Mesothelial cell of epicardium (in vitro differentiated cells): ENCODE measurements around the gene TTLL11. TPM values are rescaled to one million over a fixed set of nuclear protein-coding genes. Genes with fewer than 3 reads are reported as not detected.

Experiments
- DNase-seq, 2 experiments: peaks; one replicate each; pipeline ENCODE4 v3.0.0; 2021; ENCODE audit warnings: low spot score in 2 of 2; ENCODE audit not compliant: unreplicated experiment in 2 of 2
- H3K27ac Mint-ChIP-seq: 2 replicates; pipeline ENCODE4 v1.8.0; 2021; ENCODE audit warnings: mixed read lengths
- H3K27me3 Mint-ChIP-seq: 2 replicates; pipeline ENCODE4 v1.8.0; 2021; ENCODE audit warnings: low read depth, mixed read lengths
- H3K36me3 Mint-ChIP-seq: 2 replicates; pipeline ENCODE4 v1.8.0; 2021; ENCODE audit warnings: mixed read lengths
- H3K4me1 Mint-ChIP-seq: 2 replicates; pipeline ENCODE4 v1.8.0; 2021; ENCODE audit warnings: mixed read lengths
- H3K4me3 Mint-ChIP-seq: 2 replicates; pipeline ENCODE4 v1.8.0; 2021; ENCODE audit warnings: mild to moderate bottlenecking, moderate library complexity, mixed read lengths
- H3K9me3 Mint-ChIP-seq: 2 replicates; pipeline ENCODE4 v1.8.0; 2021; ENCODE audit warnings: mixed read lengths
- CTCF ChIP-seq: fragments of 200-600 bp; sonication (generic); IDR thresholded peaks from one replicate; pipeline ENCODE4 v1.5.0; 2021; ENCODE audit warnings: antibody characterized with exemption; ENCODE audit not compliant: unreplicated experiment
- total RNA-seq: library from RNA; stranded (reverse); gene quantifications from 3 replicates; pipeline ENCODE4 v1.2.1, GENCODE V29; 2021

Gene TTLL11
- total RNA-seq, 1 donor from 2014 or later: 4.8 TPM

- DNase-seq: no peak
- Mint-ChIP-seq H3K27ac (no peak overlapping the region), H3K4me1 (peaks cover 16% of the 10 kb centered on the region), H3K27me3 (peaks cover 8% of the 10 kb centered on the region), H3K4me3 (no peak overlapping the region), H3K9me3 (no peaks in the 10 kb centered on the region), H3K36me3 (no peaks in the 10 kb centered on the region)
- TF ChIP-seq CTCF: no peak
These were observed 179.0 kb downstream of the TTLL11 start for GRCh38 chr9:121914017-121914595.

DNA sequence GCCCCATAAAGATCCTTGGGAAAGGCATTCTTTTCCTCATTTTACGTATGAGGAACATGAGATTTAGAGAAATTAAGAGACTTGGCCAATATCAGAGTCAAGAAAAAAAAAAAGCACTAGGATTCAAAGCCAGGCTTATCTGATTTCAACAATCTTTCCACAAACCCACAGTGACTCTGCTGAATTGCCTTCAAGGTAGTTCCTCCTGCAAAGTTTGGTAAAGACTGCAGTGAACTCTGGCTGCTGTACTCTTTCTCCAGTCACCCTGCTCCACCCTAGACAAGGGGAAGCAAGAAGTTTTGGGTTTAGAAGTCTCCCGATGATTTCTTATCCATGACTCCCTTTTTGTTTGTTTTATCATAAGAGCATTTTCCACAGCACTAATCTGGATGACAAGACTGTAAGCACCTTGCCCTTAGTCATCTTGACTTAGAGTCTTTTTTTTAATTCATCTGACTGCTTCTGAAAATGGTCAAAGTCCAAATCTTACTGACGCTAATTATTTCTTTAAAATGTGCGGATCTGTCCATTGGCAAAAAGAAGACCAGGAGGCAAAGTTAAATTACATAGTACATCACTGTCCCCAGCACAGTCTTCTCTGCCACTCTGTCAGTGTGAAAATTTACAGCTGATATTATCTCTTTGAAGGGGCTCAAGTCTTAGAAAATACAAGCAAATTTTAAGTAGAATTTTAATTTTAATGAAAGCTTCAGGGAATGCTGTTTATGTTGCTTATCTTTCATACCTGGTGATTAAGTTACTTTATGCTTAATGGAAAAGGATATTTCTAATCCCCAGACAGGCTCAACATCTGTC lies 180.1 kb downstream of the TTLL11 start:
- no peak for DNase-seq
- Mint-ChIP-seq H3K27ac (no peak overlapping the region), H3K4me3 (no peak overlapping the region), H3K4me1 (peaks cover 16% of the 10 kb centered on the region), H3K9me3 (no peaks in the 10 kb centered on the region), H3K27me3 (peaks cover 11% of the 10 kb centered on the region), H3K36me3 (no peaks in the 10 kb centered on the region)
- no peak for TF ChIP-seq CTCF

GRCh38 chr9:121910491-121911040 lies 182.5 kb downstream of the TTLL11 start:
- peaks cover 11% of the 10 kb centered on the region for H3K4me1 Mint-ChIP-seq
- peaks cover 14% of the 10 kb centered on the region for H3K27me3 Mint-ChIP-seq
- H3K4me3 Mint-ChIP-seq: no peak overlapping the region
- H3K9me3 Mint-ChIP-seq: no peaks in the 10 kb centered on the region
- DNase-seq: no peak
- no peak for TF ChIP-seq CTCF
- H3K36me3 Mint-ChIP-seq: no peaks in the 10 kb centered on the region
- H3K27ac Mint-ChIP-seq: no peak overlapping the region

DNA sequence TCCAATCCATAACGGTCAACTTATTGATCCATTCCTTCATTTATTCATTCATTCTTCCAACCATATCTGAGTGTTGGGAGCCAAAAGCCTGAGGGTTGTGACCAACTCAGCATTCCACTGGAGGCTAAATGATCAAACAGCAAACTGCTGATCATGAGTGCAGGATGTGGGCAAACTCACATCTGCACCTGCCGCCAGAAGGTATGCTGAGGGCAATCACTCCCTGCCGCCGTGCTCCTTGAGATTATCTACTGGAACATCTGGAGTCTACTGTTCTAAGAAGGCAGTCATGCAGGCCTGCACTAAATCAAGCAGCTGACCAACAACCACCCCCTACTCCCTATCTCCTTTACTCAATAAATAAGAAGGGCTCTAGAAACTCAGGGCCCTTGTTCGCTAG lies 184.0 kb downstream of the TTLL11 start:
- H3K27me3 Mint-ChIP-seq: peaks cover 14% of the 10 kb centered on the region
- no peak overlapping the region for H3K27ac Mint-ChIP-seq
- no peak overlapping the region for H3K4me3 Mint-ChIP-seq
- no peaks in the 10 kb centered on the region for H3K9me3 Mint-ChIP-seq
- no peaks in the 10 kb centered on the region for H3K36me3 Mint-ChIP-seq
- DNase-seq: no peak
- TF ChIP-seq CTCF: no peak
- peaks cover 8% of the 10 kb centered on the region for H3K4me1 Mint-ChIP-seq

GRCh38 chr9:121906074-121906870 lies 186.8 kb downstream of the TTLL11 start:
- Mint-ChIP-seq H3K9me3 (no peaks in the 10 kb centered on the region), H3K36me3 (no peaks in the 10 kb centered on the region), H3K4me1 (peaks cover 10% of the 10 kb centered on the region), H3K27ac (no peak overlapping the region), H3K4me3 (no peak overlapping the region), H3K27me3 (peaks cover 14% of the 10 kb centered on the region)
- TF ChIP-seq CTCF: no peak
- DNase-seq: no peak
